HUES6 (cell line): ENCODE data around the gene SLC12A3.

Experiments used
- H3K27ac ChIP-seq: 2 replicates; pipeline ENCODE4 v1.7.0; 2013; ENCODE audit warnings: low read depth, mild to moderate bottlenecking, low read length, inconsistent platforms
- H3K27me3 ChIP-seq: 2 replicates; pipeline ENCODE4 v1.6.1; 2013; ENCODE audit warnings: low read length; ENCODE audit not compliant: control insufficient read depth, insufficient read depth
- H3K36me3 ChIP-seq: 2 replicates; pipeline ENCODE4 v1.6.1; 2013; ENCODE audit warnings: low read length; ENCODE audit not compliant: control insufficient read depth, insufficient read depth
- H3K4me1 ChIP-seq: 2 replicates; pipeline ENCODE4 v1.6.1; 2013; ENCODE audit warnings: low read length; ENCODE audit not compliant: control insufficient read depth, insufficient read depth
- H3K4me3 ChIP-seq: 2 replicates; pipeline ENCODE4 v1.5.1; 2013; ENCODE audit warnings: low read depth, low read length
- H3K9ac ChIP-seq: one replicate; pipeline ENCODE4 v1.6.1; 2013; ENCODE audit warnings: mild to moderate bottlenecking, low read length
- H3K9me3 ChIP-seq: 2 replicates; pipeline ENCODE4 v1.6.1; 2013; ENCODE audit warnings: low read depth, low read length; ENCODE audit not compliant: control insufficient read depth, insufficient read depth

SLC12A3 gene

GRCh38 chr16:56911771-56912571 is 47.0 kb downstream of the SLC12A3 start:
- no peaks in the 10 kb centered on the region for H3K27me3 ChIP-seq
- no peaks in the 10 kb centered on the region for H3K36me3 ChIP-seq
- H3K4me1 ChIP-seq = peaks cover 27% of the 10 kb centered on the region
- no peaks in the 10 kb centered on the region for H3K9me3 ChIP-seq
- no peak overlapping the region for H3K4me3 ChIP-seq
- no peak overlapping the region for H3K9ac ChIP-seq
- no peak overlapping the region for H3K27ac ChIP-seq

GRCh38 chr16:56912746-56913708 is 48.0 kb downstream of the SLC12A3 start:
- Histone ChIP-seq H3K4me1 (peaks cover 27% of the 10 kb centered on the region), H3K27ac (no peak overlapping the region), H3K27me3 (no peaks in the 10 kb centered on the region), H3K4me3 (no peak overlapping the region), H3K9ac (no peak overlapping the region), H3K36me3 (no peaks in the 10 kb centered on the region), H3K9me3 (no peaks in the 10 kb centered on the region)

DNA sequence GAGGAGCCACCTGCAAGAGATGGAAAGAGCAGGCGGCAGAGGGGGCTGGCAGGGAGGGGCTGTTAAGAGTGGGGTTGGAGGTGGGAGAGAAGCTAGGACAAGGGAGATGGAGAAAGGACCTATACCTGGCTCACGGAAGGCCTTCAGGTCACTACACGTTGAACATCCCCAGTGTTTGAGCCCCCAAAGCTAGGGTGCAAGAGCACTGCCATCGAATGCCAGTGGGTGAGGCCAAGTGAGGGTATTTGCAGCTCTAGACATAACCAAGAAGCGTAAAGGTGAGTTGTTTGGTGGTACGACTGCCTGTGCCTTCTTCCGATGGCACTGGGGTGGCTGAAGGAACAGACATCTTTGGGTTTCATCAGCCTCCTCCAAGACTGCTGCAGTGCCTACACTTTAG is 49.9 kb downstream of the SLC12A3 start:
- Histone ChIP-seq H3K9me3 (no peaks in the 10 kb centered on the region), H3K27me3 (no peaks in the 10 kb centered on the region), H3K4me1 (peaks cover 18% of the 10 kb centered on the region), H3K4me3 (no peak overlapping the region), H3K36me3 (no peaks in the 10 kb centered on the region), H3K27ac (no peak overlapping the region), H3K9ac (no peak overlapping the region)

DNA sequence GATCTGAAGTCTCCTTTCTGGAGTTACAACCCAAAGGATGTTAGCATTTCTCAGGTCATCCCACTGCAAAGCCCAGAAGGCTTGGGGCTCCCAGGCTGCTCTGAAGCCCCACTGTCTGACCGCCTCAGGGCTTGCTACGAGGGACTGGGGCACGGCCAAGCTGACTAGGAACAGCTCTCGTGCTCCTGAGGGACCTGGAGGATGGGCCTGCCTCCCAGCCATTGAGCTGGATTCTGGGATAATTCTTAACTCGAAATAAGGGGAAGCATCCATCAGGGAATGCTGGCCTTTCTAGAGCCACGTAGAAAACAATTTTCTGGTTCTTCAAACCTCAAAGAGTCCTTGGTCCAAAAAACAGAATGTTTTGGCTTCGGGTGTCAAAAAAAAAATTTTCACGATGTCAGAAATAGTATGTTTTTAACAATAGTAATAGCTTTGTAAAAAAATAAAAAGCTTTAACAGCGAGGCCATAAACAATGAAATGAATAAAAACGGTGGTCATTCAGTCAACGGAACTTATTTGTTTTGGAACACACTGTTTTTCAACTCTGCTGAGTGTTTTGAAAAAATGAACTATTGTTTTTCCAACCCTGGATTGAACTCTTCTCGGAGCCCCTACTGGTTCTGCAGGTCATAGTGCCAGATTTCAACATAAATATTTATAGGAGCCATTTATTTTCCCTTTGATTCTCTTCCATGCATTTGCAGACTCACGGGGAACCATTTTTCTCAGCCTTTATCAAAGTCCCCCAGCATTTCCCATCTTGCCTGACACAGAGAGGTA is 50.5 kb downstream of the SLC12A3 start:
- no peak overlapping the region for H3K27ac ChIP-seq
- no peak overlapping the region for H3K9ac ChIP-seq

DNA sequence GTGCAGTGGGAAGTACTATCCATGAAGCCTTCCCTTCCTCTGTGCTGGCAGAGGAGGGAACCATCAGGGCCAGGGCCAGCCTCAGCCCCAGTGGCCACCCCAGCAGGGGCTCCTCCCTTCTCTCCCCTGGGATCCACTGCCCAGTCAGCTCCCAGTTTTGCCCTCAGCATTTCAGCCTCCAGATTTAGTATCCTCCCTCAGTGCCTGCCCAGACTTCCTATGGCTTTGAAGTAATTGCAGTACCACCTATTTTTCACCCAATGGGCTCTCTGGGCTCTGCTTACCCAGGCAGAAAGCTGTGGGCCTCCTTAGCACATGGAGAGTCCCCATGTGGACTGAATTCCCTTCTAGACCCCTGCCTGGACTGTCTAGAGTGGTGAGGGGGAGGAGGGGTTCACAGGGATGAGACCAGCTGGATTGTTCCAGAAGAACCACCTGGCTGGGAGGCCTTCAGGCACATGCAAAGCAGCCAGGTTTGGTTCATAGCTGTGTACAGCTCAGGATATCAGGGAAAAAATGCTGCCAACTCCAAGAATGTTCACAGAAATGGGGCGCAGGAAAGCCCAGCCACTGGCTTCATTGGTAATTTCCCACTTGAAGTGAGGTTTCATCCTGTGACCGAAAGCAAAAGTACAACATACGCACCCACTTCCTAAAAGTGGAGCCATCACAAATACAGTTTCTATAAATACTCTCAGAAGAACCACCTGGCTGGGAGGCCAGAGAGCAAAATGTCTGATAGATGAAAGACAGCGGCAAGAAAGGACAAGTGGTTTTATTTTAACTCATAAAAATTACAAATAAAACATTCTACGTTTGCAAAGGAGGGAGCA is 51.8 kb downstream of the SLC12A3 start:
- Histone ChIP-seq H3K4me3 (no peak overlapping the region), H3K4me1 (peaks cover 11% of the 10 kb centered on the region), H3K27ac (no peak overlapping the region), H3K36me3 (no peaks in the 10 kb centered on the region), H3K9ac (no peak overlapping the region), H3K9me3 (no peaks in the 10 kb centered on the region), H3K27me3 (no peaks in the 10 kb centered on the region)

More for the DNA sequence above, 50.5 kb downstream of the SLC12A3 start:
- H3K4me1 ChIP-seq = peaks cover 17% of the 10 kb centered on the region
- H3K27me3 ChIP-seq = no peaks in the 10 kb centered on the region
- no peak overlapping the region for H3K4me3 ChIP-seq
- H3K36me3 ChIP-seq = no peaks in the 10 kb centered on the region
- no peaks in the 10 kb centered on the region for H3K9me3 ChIP-seq

GRCh38 chr16:56918467-56919012 is 53.5 kb downstream of the SLC12A3 start:
- no peak overlapping the region for H3K27ac ChIP-seq
- H3K9ac ChIP-seq = no peak overlapping the region
- H3K4me1 ChIP-seq = no peaks in the 10 kb centered on the region
- H3K9me3 ChIP-seq = no peaks in the 10 kb centered on the region
- no peaks in the 10 kb centered on the region for H3K36me3 ChIP-seq
- no peaks in the 10 kb centered on the region for H3K27me3 ChIP-seq
- no peak overlapping the region for H3K4me3 ChIP-seq

GRCh38 chr16:56919099-56919800 is 54.2 kb downstream of the SLC12A3 start:
- Histone ChIP-seq H3K9me3 (no peaks in the 10 kb centered on the region), H3K27me3 (no peaks in the 10 kb centered on the region), H3K4me3 (no peak overlapping the region), H3K4me1 (no peaks in the 10 kb centered on the region), H3K9ac (no peak overlapping the region), H3K36me3 (no peaks in the 10 kb centered on the region), H3K27ac (no peak overlapping the region)

- no peaks in the 10 kb centered on the region for H3K27me3 ChIP-seq
- no peaks in the 10 kb centered on the region for H3K4me1 ChIP-seq
- no peak overlapping the region for H3K4me3 ChIP-seq
- no peak overlapping the region for H3K27ac ChIP-seq
- no peak overlapping the region for H3K9ac ChIP-seq
- no peaks in the 10 kb centered on the region for H3K36me3 ChIP-seq
- H3K9me3 ChIP-seq = no peaks in the 10 kb centered on the region
These were observed 56.6 kb downstream of the SLC12A3 start for GRCh38 chr16:56921571-56921970.

DNA sequence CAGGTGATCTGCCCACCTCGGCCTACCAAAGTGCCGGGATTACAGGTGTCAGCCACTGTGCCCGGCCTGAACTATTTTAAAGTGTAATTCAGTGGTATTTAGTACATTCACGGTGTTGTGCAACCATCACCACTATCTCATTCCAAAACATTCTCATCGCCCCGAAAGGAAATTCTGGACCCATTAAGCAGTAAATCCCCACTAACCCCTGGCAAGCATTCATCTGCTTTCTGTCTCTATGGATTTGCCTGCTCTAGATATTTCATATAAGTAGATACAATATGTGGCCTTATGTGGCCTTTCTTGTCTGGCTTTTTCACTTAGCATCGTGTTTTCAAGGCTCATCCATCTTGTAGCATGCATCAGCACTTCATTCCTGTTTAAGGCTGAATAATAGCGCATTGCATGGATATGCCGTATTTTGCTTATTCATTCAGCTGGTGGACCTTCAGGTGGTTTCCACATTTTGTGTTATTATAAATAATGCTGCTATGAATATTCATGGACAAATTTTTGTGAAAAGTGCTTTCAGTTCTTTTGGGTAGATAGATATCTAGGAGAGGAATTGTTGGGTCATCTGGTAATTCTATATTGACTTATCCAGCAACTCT is 58.6 kb downstream of the SLC12A3 start:
- Histone ChIP-seq H3K27me3 (no peaks in the 10 kb centered on the region), H3K4me3 (no peak overlapping the region), H3K9ac (no peak overlapping the region), H3K36me3 (no peaks in the 10 kb centered on the region), H3K4me1 (no peaks in the 10 kb centered on the region), H3K27ac (no peak overlapping the region), H3K9me3 (no peaks in the 10 kb centered on the region)
